LNCAP (cell line): Measurements from ENCODE around the gene RAB22A.

Experiments
- TF ChIP-seq, protein P1 (sequence below): fragments of 450-650 bp; IDR thresholded peaks from 2 replicates; pipeline ENCODE4 v1.5.1; 2017; ENCODE audit warnings: mild to moderate bottlenecking

RAB22A gene

DNA sequence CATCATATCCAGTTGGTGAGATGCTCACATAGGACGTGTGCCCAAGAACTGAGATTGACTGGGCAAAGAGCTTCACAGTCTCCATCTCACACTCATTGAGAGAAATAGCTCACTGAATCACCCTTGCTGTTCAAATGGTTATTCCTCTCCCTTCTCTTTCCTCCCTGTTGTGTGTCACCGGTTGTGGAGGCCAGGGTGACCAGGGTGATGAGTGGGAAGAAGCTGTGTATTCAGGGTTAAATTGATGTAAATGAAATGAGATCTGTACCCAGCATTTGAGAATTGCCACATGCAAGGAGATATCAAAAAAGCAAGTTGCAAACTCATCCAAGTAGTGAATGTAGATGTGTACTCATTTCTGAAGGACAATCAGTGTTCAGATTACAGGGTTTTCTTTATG is 43.0 kb downstream of the RAB22A start:
- TF ChIP-seq, protein P1, sequence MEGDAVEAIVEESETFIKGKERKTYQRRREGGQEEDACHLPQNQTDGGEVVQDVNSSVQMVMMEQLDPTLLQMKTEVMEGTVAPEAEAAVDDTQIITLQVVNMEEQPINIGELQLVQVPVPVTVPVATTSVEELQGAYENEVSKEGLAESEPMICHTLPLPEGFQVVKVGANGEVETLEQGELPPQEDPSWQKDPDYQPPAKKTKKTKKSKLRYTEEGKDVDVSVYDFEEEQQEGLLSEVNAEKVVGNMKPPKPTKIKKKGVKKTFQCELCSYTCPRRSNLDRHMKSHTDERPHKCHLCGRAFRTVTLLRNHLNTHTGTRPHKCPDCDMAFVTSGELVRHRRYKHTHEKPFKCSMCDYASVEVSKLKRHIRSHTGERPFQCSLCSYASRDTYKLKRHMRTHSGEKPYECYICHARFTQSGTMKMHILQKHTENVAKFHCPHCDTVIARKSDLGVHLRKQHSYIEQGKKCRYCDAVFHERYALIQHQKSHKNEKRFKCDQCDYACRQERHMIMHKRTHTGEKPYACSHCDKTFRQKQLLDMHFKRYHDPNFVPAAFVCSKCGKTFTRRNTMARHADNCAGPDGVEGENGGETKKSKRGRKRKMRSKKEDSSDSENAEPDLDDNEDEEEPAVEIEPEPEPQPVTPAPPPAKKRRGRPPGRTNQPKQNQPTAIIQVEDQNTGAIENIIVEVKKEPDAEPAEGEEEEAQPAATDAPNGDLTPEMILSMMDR: no peak

DNA sequence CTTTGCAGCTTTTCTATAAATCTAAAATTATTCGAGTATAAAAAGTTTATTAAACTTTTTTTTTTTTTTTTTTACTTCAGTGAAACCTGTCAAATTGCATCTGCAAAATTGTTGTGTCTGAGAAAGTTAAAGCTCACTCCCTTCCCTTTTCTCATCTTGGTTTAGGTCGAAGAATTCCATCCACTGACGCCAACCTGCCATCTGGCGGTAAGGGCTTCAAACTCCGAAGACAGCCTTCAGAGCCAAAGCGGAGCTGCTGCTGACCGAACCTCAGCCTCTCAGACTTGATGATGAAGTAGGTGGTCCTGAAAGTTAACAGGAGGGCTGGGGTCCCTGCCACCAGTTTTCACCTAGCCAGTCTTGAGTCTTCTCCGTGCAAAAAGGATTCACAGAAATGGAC is 49.9 kb downstream of the RAB22A start:
- TF ChIP-seq, protein P1: no peak

DNA sequence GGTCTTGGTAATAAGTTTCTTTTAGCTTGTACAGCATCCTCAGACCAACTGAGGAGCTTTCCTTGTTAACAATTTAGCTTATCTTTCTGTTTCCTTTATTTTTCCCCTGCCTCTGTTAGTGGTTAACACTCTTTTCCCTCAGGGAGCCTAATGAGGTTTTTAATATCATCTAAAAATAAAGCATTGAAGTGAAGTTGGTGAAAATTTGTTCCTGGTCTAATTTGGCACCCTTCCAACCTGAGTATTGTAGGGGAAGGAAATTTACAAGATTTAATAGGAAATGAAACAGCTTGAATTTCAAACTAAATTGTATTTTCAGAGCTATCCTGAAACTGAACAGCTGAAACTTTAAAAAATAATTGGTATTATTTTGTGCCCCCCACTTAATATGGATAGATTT is 51.4 kb downstream of the RAB22A start:
- TF ChIP-seq, protein P1: no peak

DNA sequence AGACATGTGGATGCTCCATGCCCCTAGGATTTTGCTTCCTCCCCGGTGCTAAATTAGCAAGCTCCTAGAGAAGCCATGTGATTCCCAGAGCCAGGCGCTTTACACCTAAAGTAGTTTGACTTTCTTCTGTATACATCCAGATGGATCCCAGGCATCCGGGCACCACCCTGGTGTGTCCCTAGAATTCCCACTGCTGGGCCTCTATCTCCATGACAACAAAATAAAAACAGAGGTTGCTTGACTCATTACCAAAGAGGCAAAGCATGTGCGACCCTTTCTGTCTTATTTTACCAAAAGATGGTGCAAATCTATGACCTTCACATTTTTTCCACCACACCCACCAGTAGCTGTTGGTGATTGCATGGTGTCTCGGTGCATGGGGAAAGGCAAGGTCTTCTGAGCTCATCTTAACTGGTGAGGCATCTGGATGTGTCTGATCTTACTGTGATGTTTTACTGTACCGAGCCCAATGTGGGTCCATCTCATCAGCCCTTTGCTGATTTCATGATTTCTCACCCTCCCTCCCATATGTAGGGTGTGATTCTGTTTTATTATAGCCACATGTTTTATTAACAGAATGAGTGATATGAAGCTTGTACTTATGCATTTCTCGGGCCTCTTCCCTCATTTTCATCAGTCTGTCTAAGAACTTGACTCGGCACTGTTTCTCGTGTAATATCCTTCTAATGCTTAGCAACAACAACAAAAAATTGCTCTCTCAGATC is 52.1 kb downstream of the RAB22A start:
- TF ChIP-seq, protein P1: no peak

DNA sequence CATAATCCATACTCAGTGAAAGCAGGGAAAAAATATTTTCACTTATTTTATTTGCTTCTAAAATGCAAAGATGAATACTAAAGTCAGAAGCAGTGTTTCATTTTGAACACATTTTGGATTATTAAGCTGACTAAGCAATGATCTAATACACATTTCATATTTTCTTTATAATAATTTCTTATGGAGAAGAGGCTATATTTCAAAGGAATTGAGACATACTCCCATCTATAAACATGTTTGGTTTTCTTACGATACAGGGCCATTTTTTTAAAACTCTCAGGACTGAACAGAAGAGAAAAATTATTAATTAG is 52.6 kb downstream of the RAB22A start:
- TF ChIP-seq, protein P1: no peak

DNA sequence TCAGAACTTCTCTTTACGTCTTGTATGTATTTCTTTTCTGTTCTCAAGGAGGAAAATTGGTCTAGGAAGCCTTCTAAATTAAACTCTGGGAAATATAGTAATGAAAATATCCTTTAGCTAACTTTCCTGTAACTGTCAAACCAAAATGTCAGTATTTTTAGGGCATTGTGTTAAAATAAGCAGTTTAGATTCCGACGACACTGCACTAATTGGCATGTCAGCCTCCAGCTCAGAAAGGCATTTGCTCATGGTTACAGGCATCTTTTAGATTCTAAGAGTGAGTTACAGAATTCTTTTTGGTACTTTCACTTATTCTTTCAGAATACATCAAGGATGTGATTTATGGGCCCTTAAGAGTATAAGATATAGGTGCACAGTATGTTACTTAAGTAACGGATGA is 53.5 kb downstream of the RAB22A start:
- TF ChIP-seq, protein P1: no peak

DNA sequence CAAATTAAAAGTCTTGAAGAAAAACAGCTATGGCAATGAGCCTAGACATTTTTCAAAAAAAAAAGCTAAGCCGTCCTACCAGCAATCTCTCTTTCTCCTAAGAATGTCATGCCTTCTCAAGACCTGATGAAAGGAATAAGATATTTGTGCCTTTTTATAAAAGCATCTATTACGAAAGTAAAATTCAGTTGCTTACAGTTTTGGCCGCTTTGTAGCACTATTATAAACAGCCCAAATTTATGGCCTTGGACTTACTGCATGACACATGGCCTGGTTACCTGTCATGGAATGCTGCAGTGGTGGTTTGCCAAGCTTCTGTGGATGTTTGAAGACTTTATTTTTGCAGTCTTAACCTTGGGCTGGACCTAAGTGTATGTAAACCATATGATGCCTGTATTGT is 57.4 kb downstream of the RAB22A start:
- TF ChIP-seq, protein P1: no peak

DNA sequence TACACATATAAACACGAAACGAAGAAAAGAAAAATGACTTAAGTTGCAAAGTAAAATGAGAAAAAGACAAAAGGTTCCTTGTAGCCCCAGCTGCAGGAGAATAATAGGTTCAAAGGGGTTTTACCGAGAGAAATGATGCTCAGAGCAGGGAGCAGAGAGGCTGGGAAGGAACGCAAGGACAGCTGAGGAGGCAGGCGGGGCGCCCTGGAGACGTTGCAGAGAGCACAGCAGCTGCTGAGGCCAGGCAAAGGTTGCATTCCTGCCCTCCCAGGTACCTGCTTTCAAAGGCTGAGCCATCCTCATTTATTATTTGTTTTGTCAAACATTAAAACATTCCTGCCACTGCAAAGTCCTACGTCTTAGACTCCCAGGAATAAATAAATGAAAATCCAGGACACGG is 63.3 kb downstream of the RAB22A start:
- TF ChIP-seq, protein P1: no peak
